Spleen (tissue), 11 donors: ENCODE results near the gene NATD1. TPM values are rescaled to one million over a fixed set of nuclear protein-coding genes. Genes with fewer than 3 reads are reported as not detected.

ENCODE experiments used
- DNase-seq: peaks from one replicate; pipeline ENCODE4 v3.0.0-alpha.2; 2020
- H3K27ac ChIP-seq, 8 donors: fragments of 200-600 bp; sonication (generic) in 7 of 8; 1 replicate in 4 of 8; 2 replicates in 4 of 8; pipeline versions ENCODE4 v1.5.0 to v1.8.0; 2016 to 2021; ENCODE audit warnings: inconsistent platforms in 4 of 8, mild to moderate bottlenecking in 4 of 8, moderate library complexity in 1 of 8
- H3K27me3 ChIP-seq, 7 donors: fragments of 200-600 bp; sonication (generic) in 6 of 7; replicated peaks in 1 of 7; 1 replicate in 4 of 7; 2 replicates in 3 of 7; pipeline versions ENCODE4 v1.5.0 to v1.8.0; 2016 to 2021; ENCODE audit warnings: inconsistent platforms in 3 of 7, mild to moderate bottlenecking in 1 of 7
- H3K36me3 ChIP-seq, 6 donors: fragments of 200-600 bp; sonication (generic) in 5 of 6; 1 replicate in 4 of 6; 2 replicates in 2 of 6; pipeline versions ENCODE4 v1.5.0 to v1.8.0; 2016 to 2021; ENCODE audit warnings: inconsistent platforms in 2 of 6
- H3K4me1 ChIP-seq, 6 donors: fragments of 200-600 bp; sonication (generic) in 5 of 6; 1 replicate in 3 of 6; 2 replicates in 3 of 6; pipeline versions ENCODE4 v1.5.0 to v1.8.0; 2016 to 2021; ENCODE audit warnings: inconsistent platforms in 3 of 6
- H3K4me3 ChIP-seq, 8 donors: fragments of 200-600 bp; sonication (generic) in 7 of 8; 1 replicate in 4 of 8; 2 replicates in 4 of 8; pipeline versions ENCODE4 v1.5.0 to v1.8.0; 2016 to 2021; ENCODE audit warnings: inconsistent platforms in 4 of 8, mild to moderate bottlenecking in 4 of 8, moderate library complexity in 2 of 8
- H3K9me3 ChIP-seq, 8 donors: fragments of 200-600 bp; sonication (generic) in 7 of 8; 1 replicate in 4 of 8; 2 replicates in 4 of 8; pipeline versions ENCODE4 v1.5.0 to v1.8.0; 2016 to 2021; ENCODE audit warnings: inconsistent platforms in 4 of 8
- CTCF ChIP-seq, 11 experiments: fragments of 200-600 bp in 7 of 11; fragments of 450-650 bp in 4 of 11; sonication (generic) in 4 of 11; IDR thresholded peaks in 8 of 11; conservative IDR thresholded peaks in 3 of 11; 1 replicate in 7 of 11; 2 replicates in 4 of 11; pipeline versions ENCODE4 v1.4.0 to v1.8.0; 2016 to 2021; ENCODE audit warnings: antibody characterized with exemption in 11 of 11, inconsistent platforms in 4 of 11, mild to moderate bottlenecking in 1 of 11
- POLR2A ChIP-seq, 3 donors: fragments of 450-650 bp; IDR thresholded peaks; one replicate each; pipeline ENCODE4 v1.5.1; 2017; ENCODE audit warnings: antibody characterized with exemption in 3 of 3, mild to moderate bottlenecking in 1 of 3
- POLR2AphosphoS5 ChIP-seq, 3 donors: sonication (generic); formaldehyde crosslinking; IDR thresholded peaks; one replicate each; pipeline ENCODE4 v1.5.1; 2017; ENCODE audit warnings: antibody characterized with exemption in 3 of 3
- WGBS, 5 donors: extraction: QIAGEN DNeasy Blood & Tissue Kit in 3 of 5; methylation state at CpG; one replicate each; pipeline versions ENCODE4 v1.1.5 to v1.1.7; 2013 to 2018; 5-methylcytosine and 5-hydroxymethylcytosine counted together
- intact Hi-C: fragments of 100-400 bp; cut with DNase I; formaldehyde crosslinking; loops from one replicate; pipeline ENCODE4 v1.15.0; 2023; ENCODE audit warnings: low total_unique reads
- polyA plus RNA-seq, 3 donors: library from polyadenylated mRNA; stranded (reverse); fragments of 200-250 nt; gene quantifications; one replicate each; pipeline ENCODE4 v1.2.1, GENCODE V29; 2013
- total RNA-seq, 7 donors: library from RNA; depleted of rRNA in 3 of 7; stranded (reverse); fragments of >200 nt in 3 of 7; fragmentation: NEBNext Ultra II Directional in 4 of 7; extraction: Animal tissue kit (Norgen Biotek cat#: 25700) in 4 of 7; gene quantifications; one replicate each; pipeline versions ENCODE4 v1.1.0 to v1.2.1, GENCODE V29; 2016 to 2021
- donor health status: healthy with polysubstance abuse.
- donor health status: DM: no; HTN: no; CAD: no; lungs with moderate emphysema.
- donor health status: DM: no; HTN: no; CAD: no.
- donor health status: Bipolar disorder and iron deficiency.
- donor health status: healthy.
- donor health status: DM: no; HTN: no; CAD: no.
- donor health status: DM: yes; HTN: yes; CAD: no.

Gene NATD1
- total and polyA plus RNA-seq, 10 donors = 1.3 to 31.0 (median 12.6) TPM

- H3K36me3 ChIP-seq = peaks cover 0 to 69% (median 32%) of the 10 kb centered on the region in 6 donors
- no peak overlapping the region for H3K27ac ChIP-seq
- TF ChIP-seq CTCF (IDR thresholded peaks at IDR 0.05 in 8 of 11, conservative IDR thresholded peaks at IDR 0.05 in 3 of 11) (no peak), POLR2AphosphoS5 (IDR thresholded peaks at IDR 0.05) (no peak), POLR2A (IDR thresholded peaks at IDR 0.05) (no peak)
- no peaks in the 10 kb centered on the region for H3K27me3 ChIP-seq
- intact Hi-C loops = no loop called here
- 73 to 91% (median 83%) methylated on average over 5 to 7 of the region's 7 CpGs for WGBS, 5 donors
- DNase-seq = no peak
- peaks cover 31 to 98% (median 60%) of the 10 kb centered on the region in 6 donors for H3K4me1 ChIP-seq
- H3K9me3 ChIP-seq = no peaks in the 10 kb centered on the region
- no peak overlapping the region for H3K4me3 ChIP-seq
Observed at GRCh38 chr17:21208352-21208751, 44.9 kb downstream of the NATD1 start.

- intact Hi-C loops = no loop called here
- no peaks in the 10 kb centered on the region for H3K9me3 ChIP-seq
- H3K27me3 ChIP-seq = no peaks in the 10 kb centered on the region
- H3K27ac ChIP-seq = no peak overlapping the region
- DNase-seq = no peak
- peaks cover 0 to 87% (median 30%) of the 10 kb centered on the region in 6 donors for H3K36me3 ChIP-seq
- WGBS, 5 donors = 87 to 95% (median 89%) methylated on average over 9 of the region's 9 CpGs
- peaks cover 0 to 98% (median 49%) of the 10 kb centered on the region in 6 donors for H3K4me1 ChIP-seq
- TF ChIP-seq POLR2AphosphoS5 (IDR thresholded peaks at IDR 0.05) = no peak
- no peak for TF ChIP-seq POLR2A (IDR thresholded peaks at IDR 0.05)
- TF ChIP-seq CTCF (IDR thresholded peaks at IDR 0.05 in 8 of 11, conservative IDR thresholded peaks at IDR 0.05 in 3 of 11) = no peak
- H3K4me3 ChIP-seq = no peak overlapping the region
Observed at GRCh38 chr17:21204935-21205334, 48.3 kb downstream of the NATD1 start.

- no peak for DNase-seq
- intact Hi-C loops = no loop called here
- H3K9me3 ChIP-seq = no peaks in the 10 kb centered on the region
- H3K36me3 ChIP-seq = peaks cover 0 to 84% (median 28%) of the 10 kb centered on the region in 6 donors
- WGBS, 5 donors = 82 to 100% (median 84%) methylated on average over 1 to 12 of the region's 12 CpGs
- H3K4me1 ChIP-seq = peaks cover 0 to 83% (median 44%) of the 10 kb centered on the region in 6 donors
- H3K4me3 ChIP-seq = no peak overlapping the region
- no peaks in the 10 kb centered on the region for H3K27me3 ChIP-seq
- H3K27ac ChIP-seq = no peak overlapping the region
- TF ChIP-seq CTCF (IDR thresholded peaks at IDR 0.05 in 8 of 11, conservative IDR thresholded peaks at IDR 0.05 in 3 of 11) = no peak
- TF ChIP-seq POLR2AphosphoS5 (IDR thresholded peaks at IDR 0.05) = peak in 1 of 3 donors; percentile 40
Observed at GRCh38 chr17:21202512-21202911, 50.7 kb downstream of the NATD1 start.

- intact Hi-C loops = no loop called here
- Histone ChIP-seq H3K4me3 (no peak overlapping the region), H3K36me3 (peaks cover 0 to 84% (median 28%) of the 10 kb centered on the region in 6 donors), H3K27ac (peak overlapping the region in 1 of 8 donors; percentile 13), H3K9me3 (no peaks in the 10 kb centered on the region), H3K27me3 (no peaks in the 10 kb centered on the region), H3K4me1 (peaks cover 0 to 77% (median 44%) of the 10 kb centered on the region in 6 donors)
- no peak for DNase-seq
- TF ChIP-seq CTCF (IDR thresholded peaks at IDR 0.05 in 8 of 11, conservative IDR thresholded peaks at IDR 0.05 in 3 of 11) (no peak), POLR2AphosphoS5 (IDR thresholded peaks at IDR 0.05) (no peak), POLR2A (IDR thresholded peaks at IDR 0.05) (no peak)
- 86 to 92% (median 91%) methylated on average over 4 to 11 of the region's 11 CpGs for WGBS, 5 donors
Observed at GRCh38 chr17:21201874-21202273, 51.3 kb downstream of the NATD1 start.
